ENCODE data around the gene ATP4A.
A peak's percentile ranks its signal among the peaks of the same experiment; 100 is the strongest.
"Not testable (repeated sequence)": the region's sequence is repeated elsewhere in the genome, so short reads cannot be mapped to it uniquely, and the experiment has no call there.

Gene ATP4A

GRCh38 chr19:35563207-35563829 lies at the start of gene ATP4A:
TSS of gene ATP4A (minus strand) at chr19:35563658. CDS start at chr19:35563629, 29 bp downstream.
- no peak for DNase-seq

- peak; percentile 86 for DNase-seq
Observed at GRCh38 chr19:35612559-35613321, 49.3 kb upstream of the ATP4A start, which contains the start of gene HAUS5. TSS of gene HAUS5 (plus strand) at chr19:35612735. CDS start at chr19:35612795, 60 bp downstream.

GRCh38 chr19:35612224-35612558 lies 48.7 kb upstream of the ATP4A start:
- no peak for DNase-seq

- no peak for DNase-seq
Observed at GRCh38 chr19:35609851-35610353, 46.4 kb upstream of the ATP4A start.

GRCh38 chr19:35608251-35608650 lies 44.8 kb upstream of the ATP4A start:
- no peak for DNase-seq

GRCh38 chr19:35607661-35608060 lies 44.2 kb upstream of the ATP4A start:
- DNase-seq, result no peak

GRCh38 chr19:35607170-35607569 lies 43.7 kb upstream of the ATP4A start:
- not testable (repeated sequence) for DNase-seq

GRCh38 chr19:35604436-35604835 lies 41.0 kb upstream of the ATP4A start:
- not testable (repeated sequence) for DNase-seq

- DNase-seq, result no peak
Observed at GRCh38 chr19:35601971-35602370, 38.5 kb upstream of the ATP4A start.

GRCh38 chr19:35596366-35596999 lies 33.0 kb upstream of the ATP4A start:
- DNase-seq, result no peak

GRCh38 chr19:35595928-35596327 lies 32.5 kb upstream of the ATP4A start:
- DNase-seq, result no peak

- not testable (repeated sequence) for DNase-seq
Observed at GRCh38 chr19:35595026-35595425, 31.6 kb upstream of the ATP4A start.

- DNase-seq, result peak; percentile 5
Observed at GRCh38 chr19:35592226-35592625, 28.8 kb upstream of the ATP4A start.

- DNase-seq, result no peak
Observed at GRCh38 chr19:35590875-35591274, 27.4 kb upstream of the ATP4A start.

GRCh38 chr19:35587321-35587720 lies 23.9 kb upstream of the ATP4A start:
- DNase-seq, result no peak

GRCh38 chr19:35585848-35586247 lies 22.4 kb upstream of the ATP4A start, which contains the start of gene PMIS2:
TSS of gene PMIS2 (plus strand) at chr19:35586173. CDS start at chr19:35586260, 87 bp downstream.
- DNase-seq, result no peak

- no peak for DNase-seq
Observed at GRCh38 chr19:35582760-35583159, 19.3 kb upstream of the ATP4A start.

- DNase-seq, result no peak
Observed at GRCh38 chr19:35578707-35579106, 15.2 kb upstream of the ATP4A start.

GRCh38 chr19:35577918-35578317 lies 14.5 kb upstream of the ATP4A start:
- no peak for DNase-seq

- DNase-seq, result no peak
Observed at GRCh38 chr19:35571406-35571965, 8.0 kb upstream of the ATP4A start.

GRCh38 chr19:35569281-35569781 lies 5.9 kb upstream of the ATP4A start:
- no peak for DNase-seq

- no peak for DNase-seq
Observed at GRCh38 chr19:35566738-35567137, 3.3 kb upstream of the ATP4A start.

Data from kidney glomerular epithelial cell (primary cell).